Gastroesophageal sphincter (tissue), 4 donors: ENCODE measurements around the gene MICAL3. TPM values are rescaled to one million over a fixed set of nuclear protein-coding genes. Genes with fewer than 3 reads are reported as not detected.

Experiments
- ATAC-seq: fragments of 150-250 bp; one replicate; pipeline ENCODE4 v1.9.1; 2016; ENCODE audit warnings: mild to moderate bottlenecking, moderate library complexity
- H3K27ac ChIP-seq, 4 donors: fragments of 200-600 bp; sonication (generic) in 3 of 4; 1 replicate in 3 of 4; 2 replicates in 1 of 4; pipeline ENCODE4 v1.5.1; 2016 to 2019
- H3K27me3 ChIP-seq: fragments of 200-600 bp; sonication (generic); one replicate; pipeline ENCODE4 v1.5.1; 2019
- H3K36me3 ChIP-seq, 2 donors: fragments of 200-600 bp; sonication (generic); one replicate each; pipeline ENCODE4 v1.5.1; 2019; ENCODE audit warnings: control low read depth in 1 of 2
- H3K4me1 ChIP-seq, 3 donors: fragments of 200-600 bp; sonication (generic); 1 replicate in 2 of 3; 2 replicates in 1 of 3; pipeline ENCODE4 v1.5.1; 2016 to 2019; ENCODE audit warnings: control low read depth in 2 of 3
- H3K4me3 ChIP-seq, 2 donors: fragments of 200-600 bp; sonication (generic); one replicate each; pipeline ENCODE4 v1.5.1; 2019; ENCODE audit warnings: mild to moderate bottlenecking in 1 of 2, moderate library complexity in 1 of 2
- H3K9me3 ChIP-seq, 3 donors: fragments of 200-600 bp; sonication (generic); one replicate each; pipeline ENCODE4 v1.5.1; 2017 to 2019; ENCODE audit warnings: control low read depth in 2 of 3
- CTCF ChIP-seq, 4 experiments: fragments of 200-600 bp in 2 of 4; fragments of 450-650 bp in 2 of 4; sonication (generic) in 1 of 4; IDR thresholded peaks; one replicate each; pipeline ENCODE4 v1.5.1; 2017 to 2019; ENCODE audit warnings: antibody characterized with exemption in 4 of 4, mild to moderate bottlenecking in 2 of 4, moderate library complexity in 2 of 4
- EP300 ChIP-seq: sonication (generic); formaldehyde crosslinking; IDR thresholded peaks from one replicate; pipeline ENCODE4 v1.6.1; 2017; ENCODE audit warnings: antibody characterized with exemption, mild to moderate bottlenecking
- POLR2A ChIP-seq, 2 donors: fragments of 450-650 bp; IDR thresholded peaks; one replicate each; pipeline ENCODE4 v1.6.1; 2017; ENCODE audit warnings: antibody characterized with exemption in 2 of 2, mild to moderate bottlenecking in 2 of 2, moderate library complexity in 1 of 2
- POLR2AphosphoS5 ChIP-seq: sonication (generic); formaldehyde crosslinking; IDR thresholded peaks from one replicate; pipeline ENCODE4 v1.6.1; 2017; ENCODE audit warnings: antibody characterized with exemption
- WGBS, 2 donors: methylation state at CpG; one replicate each; pipeline ENCODE4 v1.1.5; 2018; ENCODE audit warnings: low coverage in 1 of 2; 5-methylcytosine and 5-hydroxymethylcytosine counted together
- total RNA-seq, 4 donors: library from RNA; depleted of rRNA; stranded (reverse); fragments of >200 nt; gene quantifications; one replicate each; pipeline ENCODE4 v1.1.0, GENCODE V29; 2016

Gene MICAL3
- total RNA-seq, 4 donors from 2014 or later: 37.3 to 120 (median 51.5) TPM

- H3K36me3 ChIP-seq: no peaks in the 10 kb centered on the region
Measured at GRCh38 chr22:18035751-18036150, 11.4 kb upstream of the MICAL3 start.

GRCh38 chr22:18034076-18034475, 9.7 kb upstream of the MICAL3 start:
- Histone ChIP-seq H3K36me3 (no peaks in the 10 kb centered on the region), H3K27ac (peak overlapping the region; percentile 25 to 82 (median 68)), H3K4me3 (no peak overlapping the region), H3K9me3 (no peaks in the 10 kb centered on the region), H3K27me3 (no peaks in the 10 kb centered on the region), H3K4me1 (peaks cover 9 to 33% (median 13%) of the 10 kb centered on the region in 3 donors)
- no peak for TF ChIP-seq POLR2A (IDR thresholded peaks at IDR 0.05)
- TF ChIP-seq EP300: no peak
- no peak for TF ChIP-seq CTCF (IDR thresholded peaks at IDR 0.05)
- no peak for ATAC-seq
- 92% methylated on average over 3 of the region's 3 CpGs; no CpG with 5 or more reads in 1 of the 2 donors for WGBS, 2 donors

More at GRCh38 chr22:18035751-18036150, 11.4 kb upstream of the MICAL3 start:
- H3K4me1 ChIP-seq: peaks cover 9 to 33% (median 13%) of the 10 kb centered on the region in 3 donors
- no peaks in the 10 kb centered on the region for H3K27me3 ChIP-seq
- H3K27ac ChIP-seq: no peak overlapping the region
- no peak overlapping the region for H3K4me3 ChIP-seq
- no peak for ATAC-seq
- H3K9me3 ChIP-seq: no peaks in the 10 kb centered on the region
- 63 to 80% methylated on average over 2 to 7 of the region's 9 CpGs for WGBS, 2 donors
- TF ChIP-seq EP300: no peak
- TF ChIP-seq POLR2A (IDR thresholded peaks at IDR 0.05): no peak
- TF ChIP-seq POLR2AphosphoS5: no peak
- TF ChIP-seq CTCF (IDR thresholded peaks at IDR 0.05): no peak

GRCh38 chr22:18033204-18033998, 9.0 kb upstream of the MICAL3 start:
- no peaks in the 10 kb centered on the region for H3K9me3 ChIP-seq
- TF ChIP-seq EP300 (no peak), CTCF (IDR thresholded peaks at IDR 0.05) (peak in 2 of 4 experiments; percentile 16 to 39)
- H3K27me3 ChIP-seq: no peaks in the 10 kb centered on the region
- H3K27ac ChIP-seq: peak overlapping the region; percentile 25 to 82 (median 68)
- H3K36me3 ChIP-seq: no peaks in the 10 kb centered on the region
- H3K4me1 ChIP-seq: peaks cover 9 to 33% (median 13%) of the 10 kb centered on the region in 3 donors
- no peak overlapping the region for H3K4me3 ChIP-seq
- peak; percentile 50 for ATAC-seq
- 71 to 85% methylated on average over 4 to 5 of the region's 6 CpGs for WGBS, 2 donors

GRCh38 chr22:18032455-18033101, 8.2 kb upstream of the MICAL3 start:
- 39 to 40% methylated on average over 4 to 5 of the region's 6 CpGs for WGBS, 2 donors
- H3K9me3 ChIP-seq: no peaks in the 10 kb centered on the region
- ATAC-seq: peak; percentile 32
- no peaks in the 10 kb centered on the region for H3K36me3 ChIP-seq
- peak overlapping the region in 3 of 4 donors; percentile 61 to 82 (median 80) for H3K27ac ChIP-seq
- H3K4me1 ChIP-seq: peaks cover 9 to 33% (median 13%) of the 10 kb centered on the region in 3 donors
- H3K4me3 ChIP-seq: no peak overlapping the region
- TF ChIP-seq EP300 (no peak), POLR2AphosphoS5 (peak; percentile 88), CTCF (IDR thresholded peaks at IDR 0.05) (no peak)
- no peaks in the 10 kb centered on the region for H3K27me3 ChIP-seq
